GM18907 (cell line): ENCODE data around the gene AANAT.
"Not testable (repeated sequence)": the region's sequence is repeated elsewhere in the genome, so short reads cannot be mapped to it uniquely, and the experiment has no call there.

ENCODE experiments used
- ATAC-seq: cut with Tn5 transposase; IDR thresholded peaks from one replicate; pipeline ENCODE4 v1.9.1; 2021; ENCODE audit warnings: mild to moderate bottlenecking, moderate library complexity; ENCODE audit not compliant: unreplicated experiment

The AANAT gene

DNA sequence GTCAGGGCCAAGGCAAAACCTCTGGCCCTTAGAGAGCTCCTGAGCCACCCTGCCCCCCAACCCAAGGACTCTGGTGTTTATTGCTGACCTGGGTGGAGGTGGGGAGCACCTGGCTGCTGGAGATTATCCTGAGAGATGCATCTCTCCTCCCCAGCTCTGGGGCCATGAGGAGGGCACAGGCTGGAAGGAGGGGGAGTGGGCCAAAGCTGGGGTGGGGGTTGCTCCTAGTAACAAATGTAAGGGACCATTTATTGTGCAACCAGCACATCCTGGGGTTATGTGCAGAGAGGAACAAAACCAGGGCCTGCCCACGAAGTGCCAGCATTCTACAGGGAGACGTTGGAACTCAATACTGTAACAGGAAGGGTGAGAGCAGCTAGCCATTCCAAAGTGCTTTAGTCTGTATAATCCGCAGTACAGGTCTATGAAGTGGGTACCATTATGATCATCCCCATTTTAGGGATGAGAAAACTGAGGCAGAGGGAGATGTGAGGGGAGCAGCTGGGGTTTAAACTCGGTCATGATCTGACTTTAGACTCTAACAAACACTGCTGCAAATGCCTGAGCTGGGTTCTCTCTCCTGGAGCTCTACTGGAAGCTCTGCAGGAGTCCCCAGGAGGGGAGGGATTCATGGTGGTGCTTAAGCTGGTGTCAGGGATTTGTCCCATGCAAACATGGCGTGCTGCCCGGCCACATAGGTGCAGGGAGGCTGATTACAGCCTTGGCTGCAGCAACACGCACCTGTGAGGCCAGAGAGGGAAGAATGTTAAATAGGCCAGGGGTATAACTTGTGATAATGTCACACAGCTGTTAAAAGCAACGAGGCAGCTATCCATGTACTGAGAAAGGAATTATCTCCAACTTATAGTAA is 35.2 kb downstream of the AANAT start:
- ATAC-seq = no peak

DNA sequence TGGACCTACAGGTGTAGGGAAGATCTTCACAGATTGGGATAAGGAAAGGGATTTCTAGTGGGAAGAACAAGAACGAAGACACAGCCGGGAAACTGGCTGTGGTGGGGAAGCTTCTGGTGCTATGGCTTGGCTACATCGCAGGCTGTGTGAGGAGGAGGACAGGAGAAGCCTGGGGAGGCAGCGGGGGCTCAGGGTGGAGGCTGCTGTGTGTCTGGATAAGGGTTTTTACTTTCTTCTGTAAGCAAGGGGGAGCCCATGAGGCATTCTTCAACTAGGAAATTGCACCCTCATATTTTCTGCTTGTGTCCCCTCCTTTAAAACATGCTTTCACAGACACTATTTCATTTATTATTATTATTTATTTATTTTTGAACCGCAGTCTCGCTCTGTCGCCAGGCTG is 36.7 kb downstream of the AANAT start:
- ATAC-seq = no peak

DNA sequence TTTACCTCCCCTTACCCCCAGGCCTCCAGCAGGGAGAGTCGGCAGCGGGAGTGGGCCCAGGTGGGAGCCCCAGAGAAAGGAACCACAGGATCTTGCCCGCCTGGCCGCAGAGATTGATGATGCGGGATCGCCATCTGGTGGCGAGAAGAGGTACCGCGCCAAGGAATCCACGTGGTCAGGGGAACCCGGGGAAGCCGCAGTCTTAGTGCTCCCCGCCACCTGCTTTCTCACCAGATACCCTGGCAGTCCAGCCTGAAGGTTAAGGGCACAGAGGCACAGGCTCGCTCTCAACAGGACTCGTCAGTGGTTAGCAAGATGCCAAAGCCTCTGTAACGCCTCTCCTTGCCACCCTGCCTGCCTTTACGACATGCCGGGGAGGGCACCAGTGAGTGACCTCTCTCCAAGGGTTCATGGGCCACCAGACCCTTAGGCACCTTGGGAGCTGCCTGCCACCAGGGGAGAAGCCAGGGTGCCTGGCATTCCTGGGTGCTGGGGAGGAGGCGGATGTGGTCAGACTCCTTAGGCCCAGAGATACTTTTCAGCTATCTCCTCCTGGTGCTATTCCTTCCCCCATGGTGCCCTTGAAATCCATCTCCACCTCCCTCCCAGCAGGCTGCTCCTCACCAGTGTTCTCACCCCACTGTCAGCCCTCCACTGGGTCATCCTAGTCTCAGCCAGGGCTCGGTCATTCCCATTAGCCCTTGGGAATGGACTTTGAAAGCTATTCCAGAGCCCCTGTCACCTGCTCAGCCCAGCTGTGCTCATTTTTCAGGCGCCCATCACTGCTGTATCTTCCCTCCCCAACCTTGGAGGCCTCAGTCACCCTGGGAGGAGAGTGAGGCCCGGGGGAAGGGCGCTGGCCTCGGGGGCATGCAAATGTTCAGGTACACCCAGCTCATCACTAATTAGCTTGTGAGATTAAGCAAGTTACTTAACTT is 39.3 kb downstream of the AANAT start:
- ATAC-seq = peak; percentile 57

DNA sequence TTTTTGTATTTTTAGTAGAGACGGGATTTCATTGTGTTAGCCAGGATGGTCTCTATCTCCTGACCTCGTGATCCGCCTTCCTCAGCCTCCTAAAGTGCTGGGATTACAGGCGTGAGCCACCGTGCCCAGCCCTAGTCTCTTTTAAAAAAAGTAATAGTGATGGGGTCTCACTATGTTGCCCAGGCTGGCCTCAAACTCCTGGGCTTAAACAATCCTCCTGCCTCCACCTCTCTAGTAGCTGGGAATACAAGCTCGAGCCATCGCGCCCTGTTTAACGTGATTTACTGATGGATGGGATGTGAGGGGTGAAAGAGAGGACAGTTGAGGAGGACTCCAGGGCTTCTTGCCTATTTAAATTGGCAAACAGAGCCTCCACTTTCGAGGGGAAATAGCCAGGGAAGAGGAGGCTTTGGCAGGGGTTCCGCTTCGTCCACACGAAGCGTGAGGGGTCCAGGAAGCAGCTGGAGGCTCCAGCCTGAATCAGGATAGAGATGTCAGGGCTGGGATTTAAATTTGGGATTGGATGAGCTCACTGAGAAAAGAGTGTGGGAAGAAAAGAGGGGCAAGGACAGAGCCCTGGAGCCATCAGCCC is 41.2 kb downstream of the AANAT start:
- not testable (repeated sequence) for ATAC-seq

DNA sequence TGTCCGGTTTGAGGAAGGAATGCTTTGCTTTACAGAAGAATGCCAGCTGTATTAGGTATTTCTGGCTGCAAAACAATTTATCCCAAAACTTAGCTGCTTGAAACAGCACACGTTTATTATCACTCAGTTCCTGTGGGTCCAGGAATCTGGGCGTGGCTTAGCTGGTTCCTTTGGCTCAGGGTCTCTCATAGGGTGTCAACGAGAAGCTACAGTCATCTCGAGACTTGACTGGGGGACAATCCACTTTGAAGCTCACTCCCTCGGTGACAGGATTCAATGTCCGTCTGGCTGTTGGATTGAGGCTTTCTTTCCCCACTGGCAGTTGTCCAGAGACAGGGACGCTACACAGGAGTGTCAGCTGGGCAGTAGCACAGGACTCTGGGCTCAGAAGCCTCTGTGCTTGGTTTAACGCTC is 43.4 kb downstream of the AANAT start:
- no peak for ATAC-seq

DNA sequence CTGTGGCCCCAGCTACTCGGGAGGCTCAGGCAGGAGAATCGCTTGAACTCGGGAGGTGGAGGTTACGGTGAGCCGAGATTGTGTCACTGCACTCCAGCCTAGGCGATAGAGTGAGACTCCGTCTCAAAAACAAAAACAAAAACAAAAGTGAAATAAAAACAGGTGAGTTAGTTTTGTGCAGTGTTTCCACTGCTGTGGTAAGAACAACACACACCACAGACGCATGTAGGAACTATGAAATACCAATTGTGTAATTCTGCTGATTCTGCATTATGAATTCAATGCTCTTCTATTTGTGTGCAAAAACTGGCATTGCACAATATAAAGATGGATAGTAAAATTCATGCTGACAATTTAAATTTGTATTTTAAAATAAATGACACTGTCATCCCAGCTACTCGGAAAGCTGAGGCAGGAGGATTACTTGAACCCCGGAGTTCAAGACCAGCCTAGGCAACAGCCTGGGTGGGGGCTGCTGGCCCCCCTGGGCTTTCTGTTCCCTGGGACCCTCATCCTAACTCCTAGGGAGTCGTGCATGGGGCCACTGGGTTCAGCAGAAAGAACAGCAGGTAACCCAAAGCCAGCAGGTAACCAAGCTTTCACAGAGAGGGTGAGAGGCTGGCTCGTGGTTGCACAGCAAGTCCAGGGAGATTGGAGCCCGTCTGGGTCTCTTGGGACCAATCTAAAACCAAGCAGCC is 44.4 kb downstream of the AANAT start:
- ATAC-seq = no peak

DNA sequence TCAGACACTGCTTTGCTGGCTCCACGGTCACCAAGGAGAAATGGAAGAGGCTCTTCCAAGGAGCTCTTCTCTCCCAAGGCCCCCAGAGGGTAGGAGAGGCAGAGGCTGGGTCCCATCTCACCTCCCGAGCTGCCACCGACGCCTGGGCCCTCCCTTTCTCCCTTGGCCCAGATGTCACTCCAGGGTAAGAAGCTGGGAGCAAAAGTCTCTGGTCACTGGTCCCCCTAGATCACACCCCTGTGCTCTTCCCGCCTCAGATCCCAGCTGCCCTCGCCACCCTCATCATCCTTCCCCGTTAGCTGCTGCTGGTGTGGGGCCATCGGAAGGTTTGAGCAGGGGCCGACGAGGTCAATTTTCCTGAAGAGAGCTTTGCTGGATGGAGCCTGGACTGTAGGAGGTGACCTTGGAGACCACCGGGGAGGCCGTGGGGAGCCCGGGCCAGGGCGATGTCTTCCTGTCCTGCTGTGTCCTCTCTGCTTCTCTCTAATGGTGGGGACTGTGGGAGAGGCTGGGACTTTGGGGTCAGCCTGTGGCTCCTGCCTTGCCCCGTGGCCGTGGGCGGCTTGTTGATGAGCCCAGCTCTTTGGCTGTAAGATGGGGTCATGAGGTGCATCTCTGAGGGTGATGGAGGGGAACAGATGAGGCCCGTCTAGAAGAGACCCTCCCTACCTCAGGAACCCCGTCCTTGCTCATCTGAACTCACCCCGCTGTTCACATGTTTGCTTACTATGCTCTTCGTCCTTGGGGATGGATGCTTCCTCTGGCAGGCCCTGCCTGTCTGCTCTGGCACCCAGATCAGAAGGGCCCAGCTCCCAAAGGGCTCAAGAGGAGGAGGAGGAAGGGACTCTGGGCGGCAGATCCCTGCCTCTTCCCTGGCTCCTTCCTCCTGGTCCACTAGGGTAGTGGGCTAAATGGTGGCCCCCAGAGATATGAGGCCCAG is 45.2 kb downstream of the AANAT start:
- ATAC-seq = no peak

DNA sequence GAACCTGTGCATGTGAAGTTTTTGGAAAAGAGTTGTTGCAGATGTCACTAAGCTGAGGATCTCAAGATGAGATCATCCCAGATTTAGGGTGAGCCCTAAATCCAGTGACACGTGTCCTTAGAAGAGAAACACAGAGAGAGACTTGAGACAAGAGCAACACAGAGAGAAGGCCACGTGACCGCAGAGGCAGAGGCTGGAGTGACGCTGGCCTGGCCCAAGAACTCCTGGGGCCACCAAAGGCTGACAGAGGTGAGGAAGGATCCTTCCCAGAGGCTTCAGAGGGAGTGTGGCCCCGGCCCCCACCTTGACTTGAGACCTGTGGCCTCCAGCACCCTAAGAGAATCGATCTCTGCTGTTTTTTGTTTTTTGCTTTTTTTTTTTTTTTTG is 45.9 kb downstream of the AANAT start:
- ATAC-seq = no peak

DNA sequence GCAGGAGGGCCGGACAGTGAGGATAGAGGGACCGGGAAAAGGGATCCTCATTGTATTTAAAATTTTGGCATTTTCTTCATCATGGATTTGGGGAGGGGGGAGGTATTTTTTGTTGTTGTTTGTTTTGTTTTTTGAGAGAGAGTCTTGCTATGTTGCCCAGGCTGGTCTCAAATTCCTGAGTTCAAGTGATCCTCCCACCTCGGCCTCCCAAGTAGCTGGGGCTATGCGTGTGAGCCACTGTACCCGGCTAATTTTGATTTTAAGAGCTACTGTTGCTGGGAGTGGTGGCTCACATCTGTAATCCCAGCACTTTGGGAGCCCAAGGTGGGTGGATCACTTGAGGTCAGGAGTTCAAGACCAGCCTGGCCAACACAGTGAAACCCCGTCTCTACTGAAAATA is 47.0 kb downstream of the AANAT start:
- ATAC-seq = not testable (repeated sequence)

DNA sequence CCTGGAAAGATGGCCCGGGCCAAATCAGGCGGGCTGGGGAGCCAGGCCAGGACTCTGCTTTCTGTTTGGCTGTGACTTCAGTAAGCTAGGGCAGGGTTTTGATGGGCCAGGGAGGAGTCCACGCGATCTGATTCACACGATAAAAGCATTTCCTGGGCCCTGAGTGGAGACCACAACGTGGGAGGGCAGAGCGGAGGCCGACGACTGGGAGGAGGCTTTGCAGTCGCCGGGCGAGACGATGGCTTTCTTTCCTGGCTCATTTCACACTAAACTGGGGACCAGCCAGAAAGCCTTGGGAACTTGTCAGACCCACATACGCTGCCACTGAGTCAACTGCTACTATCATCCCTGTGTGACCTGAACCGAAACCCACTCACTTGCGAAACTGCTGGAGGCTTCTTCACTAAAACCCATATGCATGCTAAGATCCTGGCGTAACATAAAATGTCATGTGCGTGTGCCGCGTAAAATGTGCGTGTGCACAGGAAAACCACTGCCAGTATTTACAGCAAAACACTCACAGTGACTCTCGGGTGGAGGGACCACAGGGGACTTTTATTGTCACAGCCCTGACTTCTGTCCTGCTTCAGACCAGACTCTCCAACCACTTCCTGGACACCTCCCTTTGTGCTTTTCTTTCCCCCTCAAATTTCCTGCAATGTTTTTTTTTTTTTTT is 48.0 kb downstream of the AANAT start:
- no peak for ATAC-seq

DNA sequence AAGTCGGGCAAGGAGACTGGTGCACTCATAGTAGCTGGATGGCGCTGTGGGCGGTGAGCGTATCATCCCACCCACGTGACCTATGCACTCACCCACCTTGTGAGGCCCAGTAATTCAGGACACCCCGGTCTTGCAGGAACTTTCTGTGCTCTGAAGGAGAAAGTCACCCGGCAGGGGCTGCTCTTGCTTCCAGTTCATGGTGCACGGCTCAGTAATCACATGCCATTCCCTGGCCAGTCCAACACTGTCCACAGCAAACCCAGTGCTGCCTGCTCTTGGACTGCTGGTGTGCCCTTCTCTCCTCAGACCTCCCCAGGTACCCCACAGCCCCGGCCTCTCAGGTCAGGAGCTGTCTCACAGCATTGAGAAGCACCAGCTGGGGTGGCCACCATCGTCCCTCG is 50.2 kb downstream of the AANAT start:
- no peak for ATAC-seq

DNA sequence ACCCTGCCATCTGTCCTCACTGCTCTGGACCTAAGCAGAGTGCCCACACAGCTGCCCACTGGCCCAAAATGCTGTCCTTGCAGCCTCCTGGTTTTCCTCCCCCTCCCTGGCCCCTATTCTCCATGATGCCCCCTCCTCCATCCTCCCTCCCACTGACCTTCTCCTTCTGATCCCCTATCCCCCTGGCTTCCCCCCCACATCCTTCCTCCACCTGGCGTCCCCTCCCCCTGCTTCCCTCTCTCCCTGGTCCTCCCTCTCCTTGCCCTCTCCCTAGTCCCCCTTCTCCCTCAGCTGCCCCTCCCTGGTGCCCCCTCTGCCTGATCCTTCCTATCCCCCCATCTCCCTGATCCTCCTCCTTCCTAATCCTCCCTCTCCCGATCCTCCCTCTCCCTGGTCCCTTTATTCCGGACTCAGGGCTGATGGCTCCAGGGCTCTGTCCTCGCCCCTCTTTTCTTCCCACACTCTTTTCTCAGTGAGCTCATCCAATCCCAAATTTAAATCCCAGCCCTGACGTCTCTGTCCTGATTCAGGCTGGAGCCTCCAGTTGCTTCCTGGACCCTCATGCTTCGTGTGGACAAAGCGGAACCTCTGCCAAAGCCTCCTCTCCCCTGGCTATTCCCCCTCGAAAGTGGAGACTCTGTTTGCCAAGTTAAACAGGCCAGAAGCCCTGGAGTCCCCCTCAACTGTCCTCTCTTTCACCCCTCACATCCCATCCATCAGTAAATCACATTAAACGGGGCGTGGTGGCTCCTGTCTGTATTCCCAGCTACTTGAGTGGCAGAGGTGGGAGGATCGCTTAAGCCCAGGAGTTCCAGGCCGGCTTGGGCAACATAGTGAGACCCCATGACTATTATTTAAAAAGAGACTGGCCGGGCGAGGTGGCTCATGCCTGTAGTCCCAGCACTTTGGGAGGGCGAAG is 51.9 kb downstream of the AANAT start:
- no peak for ATAC-seq
